ENCODE measurements around the gene RAPGEF2.
A peak's percentile ranks its signal among the peaks of the same experiment; 100 is the strongest.
"Not testable (repeated sequence)": the region's sequence is repeated elsewhere in the genome, so short reads cannot be mapped to it uniquely, and the experiment has no call there.

Gene RAPGEF2

DNA sequence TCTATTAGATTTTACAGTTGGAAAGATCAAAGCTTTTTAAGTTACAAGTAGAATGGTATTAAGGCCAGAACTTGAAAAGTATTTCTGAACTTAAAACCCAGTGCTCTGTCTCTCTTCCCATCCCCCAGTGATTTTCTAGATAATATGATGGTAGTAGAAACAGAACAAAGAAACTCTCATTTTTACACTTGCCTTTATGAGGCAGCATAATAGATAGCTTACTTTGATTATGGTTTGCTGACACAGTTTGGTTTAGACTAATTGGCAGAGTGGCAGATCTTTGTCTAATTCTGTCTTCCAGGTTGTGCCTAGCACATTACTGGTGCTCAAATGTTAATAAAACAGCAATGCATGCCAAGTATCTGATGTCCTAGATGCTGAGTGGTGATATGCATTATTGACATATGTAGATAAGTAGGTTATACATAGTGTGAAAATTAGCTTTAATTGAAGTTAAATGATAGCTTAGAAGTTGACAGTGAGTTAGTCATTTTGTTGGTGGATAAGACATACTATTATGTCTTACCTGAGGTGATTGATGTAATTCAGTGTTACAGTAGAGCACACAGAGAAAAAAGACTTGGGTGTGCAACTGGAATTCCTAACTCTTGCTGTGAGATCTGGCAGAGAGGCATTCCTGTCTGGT, 4.3 kb upstream of the RAPGEF2 start:
- no peak for DNase-seq

DNA sequence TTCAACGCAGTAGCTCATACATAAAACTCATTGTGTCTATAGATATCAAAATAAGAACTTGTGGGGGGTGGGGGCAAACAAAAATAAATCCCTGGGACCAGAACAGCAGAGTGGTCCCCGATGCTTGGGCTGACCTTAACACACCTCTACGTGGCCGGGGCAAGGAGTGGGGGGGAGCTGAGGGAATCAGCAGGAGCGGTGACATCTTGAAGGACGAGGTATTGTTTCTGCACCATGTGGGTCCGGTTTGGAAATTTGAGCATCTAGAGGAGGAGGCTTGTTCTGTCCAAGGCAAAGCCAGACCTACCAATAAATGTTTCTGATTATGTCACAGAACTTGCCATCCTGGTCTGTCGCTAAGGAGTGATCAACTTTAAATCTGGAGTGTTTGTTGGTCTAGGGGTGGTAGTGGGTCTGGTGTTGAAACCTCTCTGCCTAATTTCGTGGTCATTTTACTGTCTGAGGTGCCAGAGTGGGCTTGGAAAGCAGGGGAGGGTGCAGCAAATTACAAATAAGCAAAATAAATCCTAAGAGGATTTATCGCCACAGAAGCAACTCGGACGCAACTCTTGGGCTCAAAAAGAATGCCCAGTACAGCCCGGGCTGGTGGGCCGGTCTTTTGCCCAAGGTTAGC, 774 bp upstream of the RAPGEF2 start:
- no peak for DNase-seq

DNA sequence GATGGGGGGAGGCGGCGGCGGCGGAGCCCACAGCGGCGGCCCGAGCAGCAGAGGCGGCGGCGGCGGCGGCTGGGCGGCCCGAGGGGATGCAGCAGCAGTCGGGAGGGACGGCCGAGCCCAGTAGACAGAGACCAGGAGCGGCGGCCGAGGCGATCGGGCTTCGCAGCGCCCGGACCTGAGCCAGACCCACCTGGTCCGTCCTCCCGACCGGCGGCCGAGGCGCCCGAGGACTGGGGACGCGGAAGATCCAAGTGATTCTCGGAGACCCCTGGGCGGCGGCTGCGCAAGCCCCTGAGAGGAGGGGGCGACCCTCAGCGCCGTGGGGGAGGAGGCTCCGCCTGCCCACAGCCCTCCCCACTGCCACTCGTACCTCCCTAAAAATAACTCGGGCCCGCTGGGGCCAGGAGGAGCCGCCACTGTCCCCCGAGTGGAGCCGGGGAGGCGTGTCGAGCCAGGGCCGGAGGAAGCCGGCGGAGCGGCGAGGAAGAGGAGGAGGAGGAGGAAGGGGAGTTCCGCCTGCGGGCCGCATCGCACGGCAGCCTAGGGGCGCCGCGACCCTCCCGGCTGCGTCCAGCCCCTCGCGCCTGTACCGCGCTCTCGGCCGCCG, 608 bp downstream of the RAPGEF2 start:
- DNase-seq: peak; percentile 56

DNA sequence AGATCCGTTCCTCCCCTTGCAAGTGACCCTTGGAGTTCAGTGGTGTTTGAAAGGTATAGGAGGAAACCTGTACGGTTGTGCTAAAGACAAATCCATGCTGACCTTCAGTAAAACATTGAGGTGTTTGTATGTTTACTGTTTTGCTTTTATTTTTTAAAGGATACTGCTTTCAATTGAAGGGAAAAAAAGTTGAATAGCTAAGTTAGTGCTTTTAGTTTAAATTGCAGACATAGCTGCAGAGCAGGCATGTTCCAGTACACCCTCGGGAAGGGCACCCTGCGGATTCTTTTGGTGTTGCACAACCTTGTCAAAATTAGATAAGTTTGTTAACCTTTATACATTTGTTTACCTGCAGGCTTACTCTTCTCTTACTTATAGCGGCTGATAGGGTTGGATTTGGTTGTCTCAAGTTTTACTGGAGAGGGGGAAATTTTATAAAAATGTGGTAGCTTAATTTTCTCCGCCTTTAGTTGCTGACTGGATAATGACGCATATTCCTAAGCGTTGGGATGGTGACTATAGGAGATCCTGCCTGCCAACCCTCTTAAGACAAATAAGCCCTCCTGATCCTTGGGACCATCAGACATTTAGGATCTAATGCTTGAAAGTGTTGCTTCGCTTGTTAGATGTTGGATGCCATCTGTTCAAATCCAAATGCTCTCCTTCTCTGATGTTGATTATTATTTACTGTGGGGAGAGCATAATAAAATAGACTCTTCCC, 2.0 kb downstream of the RAPGEF2 start:
- DNase-seq: no peak

DNA sequence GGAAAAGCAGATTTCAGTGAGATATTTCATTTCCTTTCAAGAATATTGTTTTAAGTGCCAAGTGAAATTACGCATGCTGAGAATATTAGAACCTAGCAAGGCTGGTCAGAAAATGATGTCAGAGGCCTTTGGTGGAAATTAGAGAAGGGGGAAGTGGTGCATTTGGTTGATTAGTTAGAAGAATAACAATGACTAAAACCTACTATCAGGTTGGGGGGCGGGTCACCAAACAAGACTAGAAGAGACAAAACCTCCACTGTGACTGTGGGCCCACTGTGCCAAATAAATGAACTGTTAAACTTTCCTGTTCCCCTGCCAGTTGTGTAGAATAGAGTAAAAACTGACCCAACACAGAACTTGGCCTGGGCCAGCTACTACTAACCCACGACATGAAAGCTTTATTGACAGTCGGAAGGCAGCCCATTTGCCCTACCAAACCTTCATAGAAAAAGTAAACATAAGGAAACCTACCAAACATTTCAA, 2.9 kb downstream of the RAPGEF2 start:
- DNase-seq: peak; percentile 33

DNA sequence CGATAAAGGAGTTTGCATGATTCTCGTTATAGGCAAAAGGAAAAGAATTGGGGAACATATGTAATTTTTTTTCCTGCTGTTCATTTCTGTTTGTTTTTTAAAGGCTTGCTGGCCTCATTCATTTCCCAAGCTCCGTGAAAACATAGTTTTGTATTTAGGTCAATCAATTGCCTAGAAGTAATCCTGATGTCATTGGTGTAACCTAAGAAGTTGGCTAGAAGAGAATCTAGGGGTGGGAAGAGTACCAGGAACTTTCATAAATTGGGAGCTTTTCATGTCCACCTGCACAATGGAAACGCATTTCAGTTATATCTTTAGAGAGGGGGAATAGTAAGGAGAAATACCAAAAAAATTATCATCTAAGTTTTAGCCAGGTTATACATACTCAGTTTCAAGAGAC, 3.8 kb downstream of the RAPGEF2 start:
- no peak for DNase-seq

DNA sequence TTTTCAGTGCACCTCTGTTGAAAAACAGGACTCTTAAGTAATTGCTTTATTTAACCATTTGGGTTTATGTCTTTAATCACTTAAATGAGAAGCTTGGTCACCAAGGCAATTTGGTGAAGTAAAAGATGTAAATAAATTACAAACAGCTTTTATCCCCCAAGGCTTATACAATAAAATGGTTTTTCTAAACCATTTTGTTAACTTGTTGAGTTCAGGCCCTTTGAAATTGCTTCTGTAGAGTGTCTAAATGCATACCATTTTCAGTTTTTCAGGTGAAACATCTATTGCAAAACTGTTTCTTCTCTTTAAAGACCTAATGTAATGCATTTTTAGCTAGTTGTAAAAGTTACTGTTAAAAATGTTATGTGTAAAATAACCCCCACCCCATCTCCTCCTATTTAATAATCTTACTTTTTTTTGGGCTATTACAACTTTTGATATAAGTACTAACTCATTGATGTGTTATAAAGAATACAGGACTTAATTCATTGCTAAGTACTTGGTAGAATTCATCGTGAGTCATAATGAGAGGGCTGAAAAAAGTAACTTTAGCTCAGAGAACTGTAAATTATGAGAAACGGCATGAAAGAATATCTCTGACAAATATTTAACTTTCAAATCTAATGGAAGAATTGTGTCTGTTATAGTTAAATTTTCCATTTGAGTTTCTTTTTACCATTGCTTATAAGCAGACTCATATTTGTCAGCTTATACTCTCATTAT, 4.5 kb downstream of the RAPGEF2 start:
- no peak for DNase-seq

DNA sequence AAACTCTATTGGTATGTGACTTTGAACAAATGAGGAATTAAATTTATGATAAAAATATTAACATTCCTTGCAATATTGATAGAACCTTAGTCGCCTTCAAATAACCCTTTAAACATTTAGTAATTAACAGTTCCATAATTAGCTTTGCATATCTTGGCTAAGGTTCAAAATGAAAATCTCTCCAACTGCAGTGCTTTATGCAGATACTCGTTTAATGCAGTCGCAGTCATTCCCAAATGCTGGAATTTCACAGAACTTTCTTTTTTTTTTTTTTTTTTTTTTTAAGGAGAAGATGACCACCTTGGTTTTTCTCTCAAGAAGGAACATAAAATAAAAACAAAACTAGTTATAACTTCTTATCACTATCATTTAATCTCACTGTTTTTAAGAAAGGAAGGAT, 5.2 kb downstream of the RAPGEF2 start:
- no peak for DNase-seq

DNA sequence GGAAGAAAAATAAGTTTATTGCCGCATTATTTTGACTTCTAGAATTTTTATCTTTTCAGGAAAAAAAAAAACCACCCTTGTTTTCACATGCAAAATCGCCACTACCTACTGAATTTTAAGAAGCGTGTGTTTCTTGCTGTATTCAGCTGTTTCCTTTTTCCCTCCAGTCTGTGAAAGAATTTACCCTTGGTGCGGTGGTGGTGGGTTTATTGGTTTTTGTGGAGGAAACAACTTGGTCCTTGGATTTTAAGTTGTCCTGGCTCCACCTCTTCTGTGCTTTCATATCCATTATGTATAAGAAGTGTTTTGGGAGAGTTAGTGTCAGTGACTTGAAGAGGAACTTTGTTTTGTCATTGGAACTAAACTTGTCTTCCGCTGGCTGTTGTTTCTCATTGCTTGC, 8.1 kb downstream of the RAPGEF2 start:
- DNase-seq: no peak

DNA sequence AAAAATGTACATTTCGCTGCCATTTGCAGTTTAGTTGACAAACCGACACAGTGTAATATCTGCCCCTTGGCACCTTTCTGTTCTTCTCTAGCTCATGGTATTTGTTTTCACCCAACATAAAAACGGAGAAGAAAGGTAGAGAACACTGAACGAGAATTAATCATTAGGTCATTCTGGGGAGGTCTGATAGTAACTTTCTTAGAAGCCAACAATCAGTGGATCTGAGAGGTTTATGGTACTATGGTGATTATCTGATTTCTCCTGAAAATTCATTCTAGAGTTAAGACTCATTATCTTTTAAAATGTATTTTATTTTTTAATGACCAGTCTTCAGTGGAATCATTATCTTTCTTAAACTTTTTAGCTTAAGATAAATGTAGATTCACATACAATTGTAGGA, 8.5 kb downstream of the RAPGEF2 start:
- DNase-seq: no peak

DNA sequence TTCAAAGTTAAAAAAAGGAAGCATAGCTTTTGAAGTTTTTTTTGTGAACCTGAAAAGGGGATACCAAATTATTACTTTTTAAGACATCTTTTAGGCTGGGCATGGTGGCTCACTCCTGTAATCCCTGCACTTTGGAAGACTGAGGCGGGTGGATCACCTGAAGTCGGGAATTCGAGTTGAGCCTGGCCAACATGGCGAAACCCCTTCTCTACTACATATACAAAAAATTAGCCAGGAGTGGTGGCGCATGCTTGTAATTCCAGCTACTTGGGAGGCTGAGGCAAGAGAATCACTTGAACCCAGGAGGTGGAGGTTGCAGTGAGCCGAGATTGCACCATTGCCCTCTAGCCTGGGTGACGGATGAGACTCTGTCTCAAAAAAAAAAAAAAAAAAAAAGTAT, 10.5 kb downstream of the RAPGEF2 start:
- not testable (repeated sequence) for DNase-seq

DNA sequence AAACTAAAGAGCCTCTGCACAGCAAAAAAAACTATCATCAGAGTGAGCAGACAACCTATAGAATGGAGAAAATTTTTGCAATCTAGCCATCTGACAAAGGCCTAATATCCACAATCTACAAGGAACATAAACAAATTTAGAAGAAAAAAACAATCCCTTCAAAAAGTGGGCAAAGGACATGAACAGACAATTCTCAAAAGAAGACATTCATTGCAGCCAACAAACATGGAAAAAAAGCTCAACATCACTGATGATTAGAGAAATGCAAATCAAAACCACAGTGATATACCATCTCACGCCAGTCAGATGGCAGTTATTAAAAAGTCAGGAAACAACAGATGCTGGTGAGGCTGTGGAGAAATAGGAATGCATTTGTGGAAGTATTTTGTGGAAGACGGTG, 13.2 kb downstream of the RAPGEF2 start:
- DNase-seq: not testable (repeated sequence)

DNA sequence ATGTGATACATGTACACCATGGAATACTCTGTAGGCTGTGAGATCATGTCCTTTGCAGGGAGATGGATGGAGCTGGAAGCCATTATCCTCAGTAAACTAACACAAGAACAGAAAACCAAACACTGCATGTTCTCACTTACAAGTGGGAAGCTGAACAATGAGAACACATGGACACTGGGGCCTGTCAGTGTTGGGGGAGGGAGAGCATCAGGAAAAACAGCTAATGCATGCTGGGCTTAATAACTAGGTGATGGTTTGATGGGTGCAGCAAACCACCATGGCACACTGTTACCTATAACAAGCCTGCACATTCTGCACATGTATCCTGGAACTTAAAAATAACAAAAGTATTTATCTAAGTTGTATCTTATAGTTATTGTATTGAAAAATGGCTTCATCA, 13.8 kb downstream of the RAPGEF2 start:
- DNase-seq: not testable (repeated sequence)

DNA sequence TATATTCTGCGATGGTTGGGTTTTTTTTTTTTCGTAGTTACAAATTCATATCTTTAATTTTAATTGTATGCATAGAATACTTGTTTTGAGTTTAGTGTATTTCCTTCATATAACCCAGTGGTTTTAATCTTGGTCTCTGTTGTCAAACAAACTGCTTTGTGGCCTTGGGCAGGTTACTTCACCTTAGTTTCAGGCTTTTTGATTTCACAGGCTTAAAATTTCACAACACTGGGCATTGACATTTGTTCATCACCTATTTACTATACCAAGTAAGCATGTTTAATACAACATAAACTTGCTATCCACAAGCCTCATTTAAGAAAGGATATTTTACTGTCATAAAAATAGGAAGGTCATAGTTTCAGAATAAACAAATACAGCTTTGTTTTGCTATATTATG, 14.7 kb downstream of the RAPGEF2 start:
- DNase-seq: no peak

DNA sequence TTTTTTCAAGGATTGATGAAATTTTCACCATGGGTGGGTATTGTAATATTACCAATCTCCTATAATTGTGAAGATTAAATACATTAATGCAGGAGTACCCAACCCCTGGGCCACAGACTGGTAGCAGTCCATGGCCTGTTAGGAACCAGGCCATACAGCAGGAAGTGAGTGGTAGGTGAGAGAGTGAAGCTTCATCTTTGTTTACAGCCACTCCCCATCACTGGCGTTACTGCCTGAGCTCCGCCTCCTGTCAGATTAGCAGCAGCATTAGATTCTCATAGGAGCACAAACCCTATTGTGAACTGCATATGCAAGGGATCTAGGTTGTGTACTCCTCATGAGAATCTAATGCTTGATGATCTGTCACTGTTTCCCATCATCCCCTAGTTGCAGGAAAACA, 15.1 kb downstream of the RAPGEF2 start:
- DNase-seq: no peak

DNA sequence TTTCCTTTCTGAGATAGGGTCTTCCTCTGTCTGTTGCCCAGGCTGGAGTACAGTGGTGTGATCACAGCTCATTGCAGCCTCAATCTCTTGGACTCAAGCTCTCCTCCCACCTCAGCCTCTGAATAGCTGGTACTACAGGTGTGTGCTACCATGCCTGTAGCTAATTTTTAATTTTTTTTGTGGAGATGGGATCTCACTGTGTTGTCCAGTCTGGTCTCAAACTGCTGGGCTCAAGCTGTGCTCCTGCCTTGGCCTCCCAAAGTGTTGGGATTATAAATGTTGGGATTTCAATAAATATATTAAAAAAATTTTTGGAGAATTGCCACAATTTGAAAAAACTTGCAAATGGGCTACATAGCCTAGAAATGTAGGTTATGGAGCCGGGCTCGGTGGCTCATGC, 18.5 kb downstream of the RAPGEF2 start:
- no peak for DNase-seq

DNA sequence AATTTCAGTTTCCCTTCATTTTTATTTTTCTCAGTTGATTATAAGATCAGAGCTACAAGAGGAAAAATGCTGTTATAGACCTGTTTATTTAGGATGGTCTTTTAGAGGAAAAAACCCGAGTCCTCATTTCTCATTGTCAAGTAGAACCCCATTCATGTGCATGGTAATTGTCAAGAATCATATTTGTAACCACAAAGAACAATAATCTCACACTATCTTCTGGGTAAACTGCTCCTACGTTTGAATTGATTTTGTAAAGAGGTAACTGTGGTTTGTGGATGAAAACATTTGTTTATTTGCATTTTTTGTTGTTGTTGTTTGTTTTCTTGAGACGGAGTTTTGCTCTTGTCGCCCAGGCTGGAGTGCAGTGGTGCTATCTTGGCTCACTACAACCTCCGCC, 23.8 kb downstream of the RAPGEF2 start:
- DNase-seq: no peak

DNA sequence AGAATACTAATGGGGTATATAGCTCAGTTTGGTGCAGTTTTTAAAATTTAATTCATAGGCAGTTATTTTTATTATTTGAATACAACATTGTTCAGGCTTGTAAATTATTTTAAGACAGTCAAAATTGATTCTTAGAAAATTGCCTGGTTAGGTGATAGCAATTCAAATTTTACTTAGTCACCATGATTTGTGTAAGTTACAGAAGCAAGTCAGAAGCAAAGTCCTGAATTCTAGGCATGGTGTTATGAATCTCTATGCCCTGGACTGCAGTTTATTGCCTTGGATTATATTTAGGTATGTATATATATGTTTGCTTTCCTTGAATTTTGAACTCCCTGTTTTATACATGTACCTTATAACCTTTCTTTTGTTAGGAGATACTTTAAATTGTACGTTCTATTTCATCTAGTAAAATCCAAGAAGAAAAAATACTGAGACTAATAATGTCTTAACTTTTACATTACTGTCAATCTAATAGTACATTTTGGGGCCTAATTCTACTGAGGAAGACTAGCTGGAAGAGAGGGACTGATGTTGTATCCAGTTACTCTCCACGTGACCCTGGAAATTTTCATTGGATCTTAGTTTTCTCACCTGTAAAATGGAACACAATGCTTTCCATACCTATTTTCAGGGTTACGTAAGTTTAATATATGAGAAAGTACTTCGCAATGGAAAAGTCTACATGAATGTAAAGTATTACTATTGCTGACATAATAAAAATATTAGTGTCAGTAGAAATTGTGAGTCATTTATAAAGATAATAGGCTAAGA, 25.1 kb downstream of the RAPGEF2 start:
- DNase-seq: no peak

DNA sequence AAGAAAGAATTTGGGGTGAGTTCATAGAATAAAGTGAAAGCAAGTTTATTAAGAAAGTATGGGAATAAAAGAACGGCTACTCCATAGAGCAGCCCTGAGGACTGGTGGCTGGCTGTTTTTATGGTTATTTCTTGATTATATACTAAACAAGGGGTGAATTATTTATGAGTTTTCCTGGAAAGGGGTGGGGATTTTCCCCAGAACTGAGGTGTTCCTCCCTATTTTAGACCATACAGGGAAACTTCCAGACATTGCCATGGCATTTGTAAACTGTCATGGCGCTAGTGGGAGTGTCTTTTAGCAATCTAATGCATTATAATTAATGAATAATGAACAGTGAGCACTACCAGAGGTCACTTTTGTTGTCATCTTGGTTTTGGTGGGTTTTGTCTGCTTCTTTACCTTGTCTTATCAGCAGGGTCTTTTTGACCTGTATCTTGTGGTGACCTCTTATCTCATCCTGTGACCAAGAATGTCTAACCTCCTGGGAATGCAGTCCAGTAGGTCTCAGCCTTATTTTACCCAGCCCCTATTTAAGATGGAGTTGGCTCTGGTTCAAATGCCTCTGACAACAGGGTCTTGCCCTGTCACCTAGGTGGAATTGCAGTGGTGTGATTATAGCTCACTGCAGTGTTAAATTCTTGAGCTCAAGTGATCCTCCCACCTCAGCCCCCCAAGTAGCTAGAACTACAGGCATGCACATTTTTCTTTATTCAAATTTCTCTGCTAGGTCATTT, 27.1 kb downstream of the RAPGEF2 start:
- DNase-seq: no peak

DNA sequence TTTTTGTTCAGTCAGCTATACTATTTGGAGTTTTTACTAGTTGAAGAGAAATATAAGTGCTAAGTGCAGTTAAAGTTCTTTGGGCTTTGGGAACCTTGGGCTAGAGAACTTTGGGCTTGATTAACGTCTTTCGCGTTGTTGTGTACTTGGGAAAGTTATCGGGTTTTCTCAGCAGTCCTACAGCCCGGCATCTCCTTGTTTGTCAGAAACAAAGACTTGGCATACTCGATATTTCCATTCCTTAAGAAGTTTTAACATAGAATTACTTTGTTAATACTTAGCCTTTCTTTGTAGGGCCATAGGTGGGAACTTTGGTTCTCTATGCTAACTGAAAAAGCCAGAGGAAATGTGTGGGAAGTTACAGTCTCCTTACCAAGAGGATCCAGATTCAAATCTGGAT, 28.7 kb downstream of the RAPGEF2 start:
- no peak for DNase-seq

DNA sequence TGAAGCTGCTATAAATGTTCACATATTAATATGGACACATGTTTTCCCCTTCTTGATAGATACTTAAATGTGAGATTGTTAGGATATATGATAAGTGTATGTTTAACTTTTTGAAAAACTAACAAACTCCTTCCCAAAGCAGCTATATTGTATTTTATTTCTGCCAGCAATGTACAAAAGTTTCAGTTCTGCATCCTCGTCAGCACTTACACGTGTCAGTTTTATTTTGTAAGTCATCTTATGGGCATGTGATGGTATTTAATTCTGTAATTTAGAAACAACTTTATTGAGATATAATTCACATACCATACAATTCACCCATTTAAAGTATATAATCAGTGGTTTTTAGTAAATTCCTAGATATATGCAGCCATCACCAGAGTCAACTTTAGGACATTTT, 31.6 kb downstream of the RAPGEF2 start:
- DNase-seq: no peak

DNA sequence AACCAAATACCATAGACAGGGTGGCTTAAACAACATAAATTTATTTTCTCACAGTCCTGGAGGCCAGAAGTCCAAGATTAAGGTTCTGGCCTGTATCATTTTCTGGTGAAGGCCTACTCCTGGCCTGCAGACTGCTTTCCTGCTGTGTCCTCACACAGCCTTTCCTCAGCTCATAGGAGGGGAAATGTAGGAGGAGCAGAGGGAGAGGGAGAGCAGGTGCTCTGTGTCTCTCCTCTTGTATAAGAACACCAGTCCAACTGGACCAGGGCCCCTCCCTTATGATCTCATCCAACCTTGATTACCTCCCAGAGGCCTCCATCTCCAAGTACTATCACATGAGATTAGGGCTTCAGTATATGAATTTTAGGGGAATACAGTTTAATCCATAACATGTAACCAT, 34.3 kb downstream of the RAPGEF2 start:
- no peak for DNase-seq

Measured in activated CD4-positive, alpha-beta T cell treated with anti-CD3 and anti-CD28 coated beads for 48 hours (primary cell).